H9 (cell line): Measurements from ENCODE around the gene LONRF3. TPM values are rescaled to one million over a fixed set of nuclear protein-coding genes. Genes with fewer than 3 reads are reported as not detected.

Experiments
- DNase-seq: peaks from one replicate; pipeline ENCODE4 v3.0.0-alpha.2; 2017
- H2AFZ ChIP-seq: one replicate; pipeline ENCODE4 v1.6.1; 2013; ENCODE audit warnings: mild to moderate bottlenecking, low read length, control low read depth, moderate library complexity
- H2AK5ac ChIP-seq: 2 replicates; pipeline ENCODE4 v1.6.1; 2013; ENCODE audit warnings: low read length, control low read depth, mixed read lengths; ENCODE audit not compliant: insufficient read length
- H2BK120ac ChIP-seq: one replicate; pipeline ENCODE4 v1.6.1; 2013; ENCODE audit warnings: low read depth, mild to moderate bottlenecking, low read length, control low read depth, inconsistent platforms; ENCODE audit not compliant: poor library complexity, severe bottlenecking
- H2BK12ac ChIP-seq: 2 replicates; pipeline ENCODE4 v1.6.1; 2013; ENCODE audit warnings: low read length, control low read depth, mixed read lengths, low read depth; ENCODE audit not compliant: insufficient read length
- H2BK15ac ChIP-seq: 2 replicates; pipeline ENCODE4 v1.6.1; 2013; ENCODE audit warnings: low read depth, low read length, control low read depth
- H2BK20ac ChIP-seq: one replicate; pipeline ENCODE4 v1.6.1; 2013; ENCODE audit warnings: low read depth, mild to moderate bottlenecking, low read length, control low read depth, inconsistent platforms; ENCODE audit not compliant: poor library complexity, severe bottlenecking
- H2BK5ac ChIP-seq: 2 replicates; pipeline ENCODE4 v1.6.1; 2013; ENCODE audit warnings: low read length, control low read depth, mixed read lengths; ENCODE audit not compliant: insufficient read length
- H3K14ac ChIP-seq: 2 replicates; pipeline ENCODE4 v1.6.1; 2013; ENCODE audit warnings: low read length, control low read depth; ENCODE audit not compliant: insufficient read depth
- H3K18ac ChIP-seq: 2 replicates; pipeline ENCODE4 v1.6.1; 2013; ENCODE audit warnings: low read depth, mild to moderate bottlenecking, mixed read lengths, low read length, control low read depth; ENCODE audit not compliant: insufficient read length
- H3K23ac ChIP-seq: 2 replicates; pipeline ENCODE4 v1.6.1; 2013; ENCODE audit warnings: low read length, control low read depth, mixed read lengths, low read depth; ENCODE audit not compliant: insufficient read length
- H3K23me2 ChIP-seq: 2 replicates; pipeline ENCODE4 v1.6.1; 2013; ENCODE audit warnings: low read depth, mild to moderate bottlenecking, mixed read lengths, low read length, control low read depth; ENCODE audit not compliant: insufficient read length, poor library complexity, severe bottlenecking
- H3K27ac ChIP-seq: 2 replicates; pipeline ENCODE4 v1.5.1; 2013; ENCODE audit warnings: low read length, control low read depth, mixed read lengths, low read depth; ENCODE audit not compliant: insufficient read length
- H3K27me3 ChIP-seq: 2 replicates; pipeline ENCODE4 v1.6.1; 2013; ENCODE audit warnings: low read length, control low read depth, inconsistent platforms; ENCODE audit not compliant: insufficient read depth
- H3K4ac ChIP-seq: 2 replicates; pipeline ENCODE4 v1.6.1; 2013; ENCODE audit warnings: low read depth, mild to moderate bottlenecking, control low read depth, inconsistent platforms, low read length, moderate library complexity
- H3K4me1 ChIP-seq: 2 replicates; pipeline ENCODE4 v1.6.1; 2013; ENCODE audit warnings: low read length, control low read depth, inconsistent platforms; ENCODE audit not compliant: insufficient read depth
- H3K4me2 ChIP-seq: 2 replicates; pipeline ENCODE4 v1.6.1; 2013; ENCODE audit warnings: low read length, control low read depth, mixed read lengths; ENCODE audit not compliant: insufficient read length, insufficient read depth
- H3K56ac ChIP-seq: 2 replicates; pipeline ENCODE4 v1.6.1; 2013; ENCODE audit warnings: low read depth, mild to moderate bottlenecking, mixed read lengths, low read length, control low read depth; ENCODE audit not compliant: insufficient read length
- H3K79me1 ChIP-seq: 2 replicates; pipeline ENCODE4 v1.6.1; 2013; ENCODE audit warnings: low read depth, mild to moderate bottlenecking, moderate library complexity, low read length, control low read depth, inconsistent platforms; ENCODE audit not compliant: insufficient read depth, poor library complexity, severe bottlenecking
- H3K79me2 ChIP-seq: 2 replicates; pipeline ENCODE4 v1.6.1; 2013; ENCODE audit warnings: low read length, control low read depth, inconsistent platforms; ENCODE audit not compliant: insufficient read depth
- H3K9ac ChIP-seq: 2 replicates; pipeline ENCODE4 v1.6.1; 2013; ENCODE audit warnings: low read length, control low read depth, mixed read lengths; ENCODE audit not compliant: insufficient read length; ENCODE audit errors: extremely low read depth
- H3K9me3 ChIP-seq: one replicate; pipeline ENCODE4 v1.6.1; 2013; ENCODE audit warnings: low read depth, low read length, inconsistent platforms; ENCODE audit not compliant: control insufficient read depth
- H3T11ph ChIP-seq: one replicate; pipeline ENCODE4 v1.6.1; 2013; ENCODE audit warnings: mild to moderate bottlenecking, low read length, control low read depth, inconsistent platforms
- H4K20me1 ChIP-seq: one replicate; pipeline ENCODE4 v1.6.1; 2013; ENCODE audit not compliant: control insufficient read depth, insufficient read length, insufficient read depth
- H4K5ac ChIP-seq: 2 replicates; pipeline ENCODE4 v1.6.1; 2013; ENCODE audit warnings: low read depth, mild to moderate bottlenecking, mixed read lengths, low read length, control low read depth; ENCODE audit not compliant: insufficient read length
- H4K8ac ChIP-seq: replicated peaks from 2 replicates; pipeline ENCODE4 v1.6.1; 2013; ENCODE audit warnings: low read length, control low read depth, mixed read lengths, low read depth; ENCODE audit not compliant: insufficient read length
- H4K91ac ChIP-seq: 2 replicates; pipeline ENCODE4 v1.6.1; 2013; ENCODE audit warnings: low read depth, mild to moderate bottlenecking, moderate library complexity, mixed read lengths, low read length, control low read depth; ENCODE audit not compliant: insufficient read length
- H3K27ac Mint-ChIP-seq, 3 experiments: 2 replicates in 2 of 3; 3 replicates in 1 of 3; pipeline ENCODE4 v1.8.0; 2020 to 2021; ENCODE audit warnings: mixed read lengths in 3 of 3, mild to moderate bottlenecking in 1 of 3, moderate library complexity in 1 of 3
- H3K27me3 Mint-ChIP-seq: 2 replicates; pipeline ENCODE4 v1.8.0; 2021; ENCODE audit warnings: low read depth, mild to moderate bottlenecking, moderate library complexity, mixed read lengths
- H3K36me3 Mint-ChIP-seq, 3 experiments: 2 replicates in 2 of 3; 3 replicates in 1 of 3; pipeline ENCODE4 v1.8.0; 2020 to 2021; ENCODE audit warnings: low read depth in 3 of 3, mixed read lengths in 3 of 3; ENCODE audit not compliant: insufficient read depth in 1 of 3
- H3K4me1 Mint-ChIP-seq, 2 experiments: 2 replicates each; pipeline ENCODE4 v1.8.0; 2020; ENCODE audit warnings: mixed read lengths in 2 of 2
- H3K4me3 Mint-ChIP-seq, 2 experiments: 2 replicates in 1 of 2; 3 replicates in 1 of 2; pipeline ENCODE4 v1.8.0; 2020 to 2021; ENCODE audit warnings: mild to moderate bottlenecking in 2 of 2, mixed read lengths in 2 of 2, moderate library complexity in 1 of 2
- H3K9me3 Mint-ChIP-seq, 2 experiments: 2 replicates in 1 of 2; 3 replicates in 1 of 2; pipeline ENCODE4 v1.8.0; 2020; ENCODE audit warnings: mild to moderate bottlenecking in 2 of 2, mixed read lengths in 2 of 2, moderate library complexity in 1 of 2
- WGBS: extraction: QIAGEN DNeasy Blood & Tissue Kit; methylation state at CpG from one replicate; pipeline ENCODE4 v1.1.7; 2013; ENCODE audit warnings: missing lambda C conversion rate, low lambda C conversion rate, mixed read lengths; ENCODE audit not compliant: insufficient read length; ENCODE audit errors: extremely low coverage; 5-methylcytosine and 5-hydroxymethylcytosine counted together
- total RNA-seq: library from RNA; stranded (reverse); gene quantifications from 2 replicates; pipeline ENCODE4 v1.2.1, GENCODE V29; 2021
- TF ChIP-seq, protein P1 (sequence below): fragments of 200-600 bp; sonication (generic); conservative IDR thresholded peaks from 3 replicates; pipeline ENCODE4 v1.8.0; 2021; ENCODE audit warnings: antibody characterized with exemption, mild to moderate bottlenecking

Gene LONRF3
- total RNA-seq, 1 experiment from 2014 or later = 0.33 TPM

DNA sequence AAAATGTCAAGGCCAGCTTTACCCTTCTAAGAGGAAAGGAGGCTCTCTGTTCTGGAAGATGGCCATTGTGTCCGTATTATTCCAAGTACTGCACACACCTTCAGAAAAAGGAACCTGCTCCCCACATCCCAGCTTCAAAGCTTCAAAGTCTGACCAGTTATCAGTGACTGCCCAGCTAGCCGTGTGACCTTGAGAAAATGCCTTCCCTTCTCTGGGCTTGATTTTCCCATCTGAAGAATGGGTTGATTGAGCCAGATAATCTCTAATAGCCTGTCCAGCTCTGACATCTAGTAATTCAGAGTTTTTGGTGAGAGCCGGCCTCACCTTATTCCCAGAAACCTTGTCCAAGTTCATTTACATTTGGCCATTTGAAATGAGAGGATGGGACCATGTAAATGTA is 3.0 kb downstream of the LONRF3 start:
- H3K18ac ChIP-seq = no peak overlapping the region
- Mint-ChIP-seq H3K4me1 (peaks cover 3 to 10% of the 10 kb centered on the region in 2 experiments; a peak in 3 of 4 replicates), H3K27me3 (peaks cover 100% of the 10 kb centered on the region), H3K4me3 (no peak overlapping the region), H3K9me3 (peaks cover 60 to 69% of the 10 kb centered on the region in 2 experiments), H3K27ac (no peak overlapping the region), H3K36me3 (peaks cover 2 to 4% (median 3%) of the 10 kb centered on the region in 3 experiments; a peak in 6 of 7 replicates)
- no peak overlapping the region for H3K56ac ChIP-seq
- no peak overlapping the region for H3K4me2 ChIP-seq
- no peak overlapping the region for H3K23ac ChIP-seq
- TF ChIP-seq, protein P1, sequence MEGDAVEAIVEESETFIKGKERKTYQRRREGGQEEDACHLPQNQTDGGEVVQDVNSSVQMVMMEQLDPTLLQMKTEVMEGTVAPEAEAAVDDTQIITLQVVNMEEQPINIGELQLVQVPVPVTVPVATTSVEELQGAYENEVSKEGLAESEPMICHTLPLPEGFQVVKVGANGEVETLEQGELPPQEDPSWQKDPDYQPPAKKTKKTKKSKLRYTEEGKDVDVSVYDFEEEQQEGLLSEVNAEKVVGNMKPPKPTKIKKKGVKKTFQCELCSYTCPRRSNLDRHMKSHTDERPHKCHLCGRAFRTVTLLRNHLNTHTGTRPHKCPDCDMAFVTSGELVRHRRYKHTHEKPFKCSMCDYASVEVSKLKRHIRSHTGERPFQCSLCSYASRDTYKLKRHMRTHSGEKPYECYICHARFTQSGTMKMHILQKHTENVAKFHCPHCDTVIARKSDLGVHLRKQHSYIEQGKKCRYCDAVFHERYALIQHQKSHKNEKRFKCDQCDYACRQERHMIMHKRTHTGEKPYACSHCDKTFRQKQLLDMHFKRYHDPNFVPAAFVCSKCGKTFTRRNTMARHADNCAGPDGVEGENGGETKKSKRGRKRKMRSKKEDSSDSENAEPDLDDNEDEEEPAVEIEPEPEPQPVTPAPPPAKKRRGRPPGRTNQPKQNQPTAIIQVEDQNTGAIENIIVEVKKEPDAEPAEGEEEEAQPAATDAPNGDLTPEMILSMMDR = no peak
- H2BK15ac ChIP-seq = no peak overlapping the region
- no peak overlapping the region for H2BK12ac ChIP-seq
- no peaks in the 10 kb centered on the region for H4K20me1 ChIP-seq
- H3K79me2 ChIP-seq = no peaks in the 10 kb centered on the region
- no CpG with 5 or more reads among the region's 3 CpGs for WGBS
- no peak overlapping the region for H2BK20ac ChIP-seq
- H2BK120ac ChIP-seq = no peak overlapping the region
- no peaks in the 10 kb centered on the region for H3K4me1 ChIP-seq
- H3K79me1 ChIP-seq = no peaks in the 10 kb centered on the region
- no peak overlapping the region for H2BK5ac ChIP-seq
- no peak overlapping the region for H4K5ac ChIP-seq
- no peak overlapping the region for H2AK5ac ChIP-seq
- no peak overlapping the region for H4K91ac ChIP-seq
- no peak overlapping the region for H3K9ac ChIP-seq
- no peak overlapping the region for H3T11ph ChIP-seq
- H3K27me3 ChIP-seq = peaks cover 57% of the 10 kb centered on the region
- no peak overlapping the region for H3K4ac ChIP-seq
- H2AFZ ChIP-seq = no peak overlapping the region
- H3K23me2 ChIP-seq = no peaks in the 10 kb centered on the region
- no peak overlapping the region for H3K27ac ChIP-seq
- DNase-seq = no peak
- peaks cover 24% of the 10 kb centered on the region for H3K9me3 ChIP-seq
- no peak overlapping the region for H4K8ac ChIP-seq
- H3K14ac ChIP-seq = no peak overlapping the region
